ENCODE data around the gene TRPV6.

The TRPV6 gene

GRCh38 chr7:142917447-142917846 lies 31.9 kb upstream of the TRPV6 start:
- no peak overlapping the region for H2AFZ ChIP-seq (ENCODE audit: low read depth, low read length, severe bottlenecking)
- TF ChIP-seq, protein P1, sequence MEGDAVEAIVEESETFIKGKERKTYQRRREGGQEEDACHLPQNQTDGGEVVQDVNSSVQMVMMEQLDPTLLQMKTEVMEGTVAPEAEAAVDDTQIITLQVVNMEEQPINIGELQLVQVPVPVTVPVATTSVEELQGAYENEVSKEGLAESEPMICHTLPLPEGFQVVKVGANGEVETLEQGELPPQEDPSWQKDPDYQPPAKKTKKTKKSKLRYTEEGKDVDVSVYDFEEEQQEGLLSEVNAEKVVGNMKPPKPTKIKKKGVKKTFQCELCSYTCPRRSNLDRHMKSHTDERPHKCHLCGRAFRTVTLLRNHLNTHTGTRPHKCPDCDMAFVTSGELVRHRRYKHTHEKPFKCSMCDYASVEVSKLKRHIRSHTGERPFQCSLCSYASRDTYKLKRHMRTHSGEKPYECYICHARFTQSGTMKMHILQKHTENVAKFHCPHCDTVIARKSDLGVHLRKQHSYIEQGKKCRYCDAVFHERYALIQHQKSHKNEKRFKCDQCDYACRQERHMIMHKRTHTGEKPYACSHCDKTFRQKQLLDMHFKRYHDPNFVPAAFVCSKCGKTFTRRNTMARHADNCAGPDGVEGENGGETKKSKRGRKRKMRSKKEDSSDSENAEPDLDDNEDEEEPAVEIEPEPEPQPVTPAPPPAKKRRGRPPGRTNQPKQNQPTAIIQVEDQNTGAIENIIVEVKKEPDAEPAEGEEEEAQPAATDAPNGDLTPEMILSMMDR (IDR thresholded peaks at IDR 0.05; ENCODE audit: insufficient read depth, low read length, poor library complexity, severe bottlenecking) = no peak
- no peak for TF ChIP-seq EZH2phosphoT487 (conservative IDR thresholded peaks at IDR 0.05; ENCODE audit: low read length)

GRCh38 chr7:142916508-142916907 lies 31.0 kb upstream of the TRPV6 start:
- no peaks in the 10 kb centered on the region for H3K27me3 ChIP-seq (ENCODE audit: low read length)
- H3F3A ChIP-seq (ENCODE audit: insufficient read depth) = no peaks in the 10 kb centered on the region
- no peak overlapping the region for H2AFZ ChIP-seq (ENCODE audit: low read depth, low read length, severe bottlenecking)
- H3K4me3 ChIP-seq (ENCODE audit: insufficient read depth, low read length, poor library complexity, severe bottlenecking) = no peak overlapping the region
- H3K9ac ChIP-seq (ENCODE audit: low read length) = no peak overlapping the region
- no peak overlapping the region for H3K27ac ChIP-seq (ENCODE audit: low read depth, low read length)
- no peaks in the 10 kb centered on the region for H3K9me2 ChIP-seq (replicated peaks; ENCODE audit: insufficient read depth, low read length)
- no peak overlapping the region for H3K4me2 ChIP-seq (ENCODE audit: low read depth, low read length, poor library complexity, severe bottlenecking)
- H3K79me2 ChIP-seq (ENCODE audit: insufficient read depth, low read length) = no peaks in the 10 kb centered on the region
- H4K20me1 ChIP-seq (ENCODE audit: low read depth, low read length) = no peaks in the 10 kb centered on the region
- no peaks in the 10 kb centered on the region for H3K9me3 ChIP-seq (ENCODE audit: insufficient read depth, low read length)
- TF ChIP-seq EZH2phosphoT487 (conservative IDR thresholded peaks at IDR 0.05; ENCODE audit: low read length) = no peak
- TF ChIP-seq, protein P1 (IDR thresholded peaks at IDR 0.05; ENCODE audit: insufficient read depth, low read length, poor library complexity, severe bottlenecking) = no peak
- no peaks in the 10 kb centered on the region for H3K36me3 ChIP-seq (ENCODE audit: low read length)

More at GRCh38 chr7:142917447-142917846, 31.9 kb upstream of the TRPV6 start:
- Histone ChIP-seq H3K4me2 (ENCODE audit: low read depth, low read length, poor library complexity, severe bottlenecking) (no peak overlapping the region), H3K9me2 (replicated peaks; ENCODE audit: insufficient read depth, low read length) (no peaks in the 10 kb centered on the region), H3K27ac (ENCODE audit: low read depth, low read length) (no peak overlapping the region), H3K9me3 (ENCODE audit: insufficient read depth, low read length) (no peaks in the 10 kb centered on the region), H3K4me3 (ENCODE audit: insufficient read depth, low read length, poor library complexity, severe bottlenecking) (no peak overlapping the region), H4K20me1 (ENCODE audit: low read depth, low read length) (no peaks in the 10 kb centered on the region), H3K27me3 (ENCODE audit: low read length) (no peaks in the 10 kb centered on the region), H3F3A (ENCODE audit: insufficient read depth) (no peaks in the 10 kb centered on the region), H3K79me2 (ENCODE audit: insufficient read depth, low read length) (no peaks in the 10 kb centered on the region), H3K9ac (ENCODE audit: low read length) (no peak overlapping the region), H3K36me3 (ENCODE audit: low read length) (no peaks in the 10 kb centered on the region)

GRCh38 chr7:142915315-142915714 lies 29.8 kb upstream of the TRPV6 start:
- no peaks in the 10 kb centered on the region for H3K79me2 ChIP-seq (ENCODE audit: insufficient read depth, low read length)
- no peaks in the 10 kb centered on the region for H4K20me1 ChIP-seq (ENCODE audit: low read depth, low read length)
- H3K27me3 ChIP-seq (ENCODE audit: low read length) = no peaks in the 10 kb centered on the region
- H3K4me2 ChIP-seq (ENCODE audit: low read depth, low read length, poor library complexity, severe bottlenecking) = no peak overlapping the region
- H3K9me2 ChIP-seq (replicated peaks; ENCODE audit: insufficient read depth, low read length) = no peaks in the 10 kb centered on the region
- H3K9me3 ChIP-seq (ENCODE audit: insufficient read depth, low read length) = no peaks in the 10 kb centered on the region
- TF ChIP-seq, protein P1 (IDR thresholded peaks at IDR 0.05; ENCODE audit: insufficient read depth, low read length, poor library complexity, severe bottlenecking) = no peak
- TF ChIP-seq EZH2phosphoT487 (conservative IDR thresholded peaks at IDR 0.05; ENCODE audit: low read length) = no peak
- no peak overlapping the region for H3K27ac ChIP-seq (ENCODE audit: low read depth, low read length)
- H2AFZ ChIP-seq (ENCODE audit: low read depth, low read length, severe bottlenecking) = no peak overlapping the region
- H3F3A ChIP-seq (ENCODE audit: insufficient read depth) = no peaks in the 10 kb centered on the region
- no peaks in the 10 kb centered on the region for H3K36me3 ChIP-seq (ENCODE audit: low read length)
- no peak overlapping the region for H3K9ac ChIP-seq (ENCODE audit: low read length)
- no peak overlapping the region for H3K4me3 ChIP-seq (ENCODE audit: insufficient read depth, low read length, poor library complexity, severe bottlenecking)
